ENCODE data around the gene KTN1. TPM values are rescaled to one million over a fixed set of nuclear protein-coding genes. Genes with fewer than 3 reads are reported as not detected.

KTN1 gene
- total RNA-seq, 4 donors from 2014 or later, result 81.2 to 193 (median 106) TPM

- Histone ChIP-seq H3K4me3 (no peak overlapping the region), H3K27ac (no peak overlapping the region), H3K9me3 (no peaks in the 10 kb centered on the region), H3K4me1 (no peaks in the 10 kb centered on the region), H3K36me3 (peaks cover 0 to 33% (median 0%) of the 10 kb centered on the region in 3 donors), H3K27me3 (no peaks in the 10 kb centered on the region)
- no peak for DNase-seq
- no peak for TF ChIP-seq POLR2A (IDR thresholded peaks at IDR 0.05)
- TF ChIP-seq, protein P1, sequence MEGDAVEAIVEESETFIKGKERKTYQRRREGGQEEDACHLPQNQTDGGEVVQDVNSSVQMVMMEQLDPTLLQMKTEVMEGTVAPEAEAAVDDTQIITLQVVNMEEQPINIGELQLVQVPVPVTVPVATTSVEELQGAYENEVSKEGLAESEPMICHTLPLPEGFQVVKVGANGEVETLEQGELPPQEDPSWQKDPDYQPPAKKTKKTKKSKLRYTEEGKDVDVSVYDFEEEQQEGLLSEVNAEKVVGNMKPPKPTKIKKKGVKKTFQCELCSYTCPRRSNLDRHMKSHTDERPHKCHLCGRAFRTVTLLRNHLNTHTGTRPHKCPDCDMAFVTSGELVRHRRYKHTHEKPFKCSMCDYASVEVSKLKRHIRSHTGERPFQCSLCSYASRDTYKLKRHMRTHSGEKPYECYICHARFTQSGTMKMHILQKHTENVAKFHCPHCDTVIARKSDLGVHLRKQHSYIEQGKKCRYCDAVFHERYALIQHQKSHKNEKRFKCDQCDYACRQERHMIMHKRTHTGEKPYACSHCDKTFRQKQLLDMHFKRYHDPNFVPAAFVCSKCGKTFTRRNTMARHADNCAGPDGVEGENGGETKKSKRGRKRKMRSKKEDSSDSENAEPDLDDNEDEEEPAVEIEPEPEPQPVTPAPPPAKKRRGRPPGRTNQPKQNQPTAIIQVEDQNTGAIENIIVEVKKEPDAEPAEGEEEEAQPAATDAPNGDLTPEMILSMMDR (IDR thresholded peaks at IDR 0.05), result no peak
Measured at GRCh38 chr14:55662752-55663151, 82.7 kb downstream of the KTN1 start.

DNA sequence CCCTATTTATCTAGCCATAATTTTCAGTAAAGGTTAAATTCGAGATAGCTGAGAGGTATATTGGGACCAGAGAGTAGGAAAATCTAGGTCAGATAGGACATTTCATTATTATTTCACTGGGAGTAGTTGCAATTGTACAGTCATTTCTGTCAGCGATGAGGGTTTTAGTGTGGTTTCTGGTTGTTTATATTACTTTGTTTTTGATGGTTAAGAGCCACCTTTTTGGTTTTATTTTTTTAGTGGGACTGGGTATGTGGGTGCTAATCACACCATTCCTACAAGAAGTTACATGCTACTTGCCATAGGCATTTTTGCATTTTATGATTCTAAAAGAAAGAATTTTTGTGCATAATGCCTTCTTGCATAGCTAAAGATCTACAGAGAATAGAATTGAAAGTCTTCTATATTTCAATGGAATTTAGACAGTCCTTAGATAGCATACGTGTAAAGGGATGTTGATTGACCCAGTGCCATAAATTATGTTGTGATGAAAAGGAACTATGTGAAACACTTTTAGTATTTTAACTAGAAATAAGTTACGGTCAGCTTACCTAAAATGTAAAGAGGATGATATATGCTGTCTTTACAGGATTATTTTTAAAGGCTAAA is 85.2 kb downstream of the KTN1 start:
- no peak overlapping the region for H3K4me3 ChIP-seq
- H3K36me3 ChIP-seq, result peaks cover 0 to 34% (median 0%) of the 10 kb centered on the region in 3 donors
- H3K27ac ChIP-seq, result no peak overlapping the region
- TF ChIP-seq POLR2A (IDR thresholded peaks at IDR 0.05), result no peak
- TF ChIP-seq, protein P1 (IDR thresholded peaks at IDR 0.05), result no peak
- no peak for DNase-seq
- H3K27me3 ChIP-seq, result no peaks in the 10 kb centered on the region
- no peaks in the 10 kb centered on the region for H3K9me3 ChIP-seq
- no peaks in the 10 kb centered on the region for H3K4me1 ChIP-seq

- H3K27ac ChIP-seq, result no peak overlapping the region
- H3K4me1 ChIP-seq, result no peaks in the 10 kb centered on the region
- TF ChIP-seq POLR2A (IDR thresholded peaks at IDR 0.05), result no peak
- TF ChIP-seq, protein P1 (IDR thresholded peaks at IDR 0.05), result no peak
- H3K36me3 ChIP-seq, result peaks cover 0 to 42% (median 0%) of the 10 kb centered on the region in 3 donors
- no peaks in the 10 kb centered on the region for H3K27me3 ChIP-seq
- H3K9me3 ChIP-seq, result no peaks in the 10 kb centered on the region
- DNase-seq, result no peak
- no peak overlapping the region for H3K4me3 ChIP-seq
Measured at GRCh38 chr14:55667801-55668200, 87.8 kb downstream of the KTN1 start.

DNA sequence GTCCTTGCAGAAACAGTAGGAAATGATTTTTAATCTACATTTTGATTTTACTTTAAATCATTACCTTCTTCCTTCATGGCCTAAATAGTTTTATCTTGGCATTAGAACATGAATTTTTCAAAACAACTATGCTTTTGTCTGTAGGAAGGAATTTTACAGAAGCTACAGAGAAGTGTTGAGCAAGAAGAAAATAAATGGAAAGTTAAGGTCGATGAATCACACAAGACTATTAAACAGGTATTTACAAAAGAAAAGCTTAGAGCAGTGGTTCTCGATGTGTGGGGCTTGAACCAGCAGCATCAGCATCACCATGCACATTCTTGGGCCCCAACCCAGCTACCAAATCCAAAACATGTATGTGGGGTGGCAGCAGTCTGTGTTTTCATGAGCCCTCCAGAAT is 91.6 kb downstream of the KTN1 start:
- H3K27me3 ChIP-seq, result no peaks in the 10 kb centered on the region
- no peak overlapping the region for H3K4me3 ChIP-seq
- TF ChIP-seq, protein P1 (IDR thresholded peaks at IDR 0.05), result no peak
- no peak for TF ChIP-seq POLR2A (IDR thresholded peaks at IDR 0.05)
- no peaks in the 10 kb centered on the region for H3K4me1 ChIP-seq
- no peak overlapping the region for H3K27ac ChIP-seq
- H3K36me3 ChIP-seq, result peaks cover 0 to 70% (median 4%) of the 10 kb centered on the region in 3 donors
- no peak for DNase-seq
- no peaks in the 10 kb centered on the region for H3K9me3 ChIP-seq

- no peak for DNase-seq
- H3K4me3 ChIP-seq, result no peak overlapping the region
Measured at GRCh38 chr14:55673048-55673447, 93.0 kb downstream of the KTN1 start.

More at GRCh38 chr14:55673048-55673447, 93.0 kb downstream of the KTN1 start:
- Histone ChIP-seq H3K9me3 (no peaks in the 10 kb centered on the region), H3K27ac (no peak overlapping the region), H3K4me1 (no peaks in the 10 kb centered on the region), H3K27me3 (no peaks in the 10 kb centered on the region), H3K36me3 (peaks cover 0 to 68% (median 4%) of the 10 kb centered on the region in 3 donors)
- TF ChIP-seq, protein P1 (IDR thresholded peaks at IDR 0.05), result no peak
- TF ChIP-seq POLR2A (IDR thresholded peaks at IDR 0.05), result no peak
